Tibial nerve (tissue), 3 donors: ENCODE data around the gene MEP1A.

ENCODE experiments used
- POLR2A ChIP-seq, 2 donors: fragments of 450-650 bp; IDR thresholded peaks; one replicate each; pipeline ENCODE4 v1.6.1; 2017; ENCODE audit warnings: antibody characterized with exemption in 2 of 2, mild to moderate bottlenecking in 2 of 2, moderate library complexity in 2 of 2
- TF ChIP-seq, protein P1 (sequence below), 5 experiments: fragments of 200-600 bp in 3 of 5; fragments of 450-650 bp in 2 of 5; sonication (generic) in 3 of 5; IDR thresholded peaks; one replicate each; pipeline ENCODE4 v1.5.1; 2016 to 2019; ENCODE audit warnings: antibody characterized with exemption in 5 of 5, mild to moderate bottlenecking in 3 of 5, moderate library complexity in 2 of 5

DNA sequence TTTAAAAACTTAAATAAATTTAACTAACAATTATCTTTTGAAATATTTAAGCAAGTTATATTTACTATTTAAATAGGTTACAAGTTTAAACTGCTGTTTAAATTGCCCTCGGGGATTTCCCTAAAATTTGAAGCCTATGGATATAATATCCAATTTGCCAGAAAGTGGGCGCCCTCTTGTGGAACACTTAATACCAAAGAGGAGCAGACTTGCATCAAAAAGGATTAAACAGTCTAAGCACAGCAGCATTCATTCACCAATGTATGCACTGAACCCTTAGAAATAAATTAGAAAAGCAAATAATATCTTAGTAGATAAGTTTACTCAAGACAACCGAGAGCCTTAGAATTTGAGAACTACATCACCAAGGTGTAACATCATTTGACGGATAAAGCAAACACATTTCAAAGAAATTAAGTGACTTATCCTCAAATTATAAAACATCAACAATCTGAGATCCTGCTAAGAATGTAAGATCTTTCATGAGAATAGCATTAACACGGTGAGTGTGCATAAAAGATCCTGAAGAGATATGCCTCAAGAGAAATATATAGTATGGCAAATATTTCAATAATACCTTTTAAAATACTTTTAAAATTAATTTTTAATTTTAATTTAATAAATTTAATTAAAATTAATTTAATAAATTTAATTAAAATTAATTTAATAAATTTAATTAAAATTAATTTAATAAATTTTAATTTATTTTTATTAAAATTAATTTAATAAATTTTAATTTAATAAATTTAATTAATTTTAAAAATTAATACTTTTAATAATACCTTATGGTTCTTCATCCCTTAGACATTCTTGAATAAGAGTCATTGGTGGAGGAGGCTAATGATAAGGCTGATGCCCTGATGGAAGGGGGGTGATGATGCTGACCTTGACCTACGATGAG lies 11.5 kb upstream of the MEP1A start:
- TF ChIP-seq, protein P1, sequence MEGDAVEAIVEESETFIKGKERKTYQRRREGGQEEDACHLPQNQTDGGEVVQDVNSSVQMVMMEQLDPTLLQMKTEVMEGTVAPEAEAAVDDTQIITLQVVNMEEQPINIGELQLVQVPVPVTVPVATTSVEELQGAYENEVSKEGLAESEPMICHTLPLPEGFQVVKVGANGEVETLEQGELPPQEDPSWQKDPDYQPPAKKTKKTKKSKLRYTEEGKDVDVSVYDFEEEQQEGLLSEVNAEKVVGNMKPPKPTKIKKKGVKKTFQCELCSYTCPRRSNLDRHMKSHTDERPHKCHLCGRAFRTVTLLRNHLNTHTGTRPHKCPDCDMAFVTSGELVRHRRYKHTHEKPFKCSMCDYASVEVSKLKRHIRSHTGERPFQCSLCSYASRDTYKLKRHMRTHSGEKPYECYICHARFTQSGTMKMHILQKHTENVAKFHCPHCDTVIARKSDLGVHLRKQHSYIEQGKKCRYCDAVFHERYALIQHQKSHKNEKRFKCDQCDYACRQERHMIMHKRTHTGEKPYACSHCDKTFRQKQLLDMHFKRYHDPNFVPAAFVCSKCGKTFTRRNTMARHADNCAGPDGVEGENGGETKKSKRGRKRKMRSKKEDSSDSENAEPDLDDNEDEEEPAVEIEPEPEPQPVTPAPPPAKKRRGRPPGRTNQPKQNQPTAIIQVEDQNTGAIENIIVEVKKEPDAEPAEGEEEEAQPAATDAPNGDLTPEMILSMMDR (IDR thresholded peaks at IDR 0.05) = peak; percentile 44 to 54 (median 54)
- TF ChIP-seq POLR2A (IDR thresholded peaks at IDR 0.05) = no peak
